Stimulated activated memory B cell treated with anti-CD40 and anti-IgM and Interleukin-4, amounts not matched to agents 10 μg/mL and 1 μg/mL and 100 μg/mL, for 72 hours (primary cell): ENCODE data around the gene PLAAT2.
"Not testable (repeated sequence)": the region's sequence is repeated elsewhere in the genome, so short reads cannot be mapped to it uniquely, and the experiment has no call there.

Experiments
- ATAC-seq: fragments of 150-1000 bp; cut with Tn5 transposase; 2 replicates; pipeline ENCODE4 v1.10.0; 2021
- H3K27ac Mint-ChIP-seq: one replicate; pipeline ENCODE4 v1.8.0; 2022; ENCODE audit warnings: mild to moderate bottlenecking, mixed read lengths
- H3K27me3 Mint-ChIP-seq: one replicate; pipeline ENCODE4 v1.8.0; 2022; ENCODE audit warnings: mixed read lengths
- H3K36me3 Mint-ChIP-seq: one replicate; pipeline ENCODE4 v1.8.0; 2022; ENCODE audit warnings: mixed read lengths
- H3K4me1 Mint-ChIP-seq: one replicate; pipeline ENCODE4 v1.8.0; 2022; ENCODE audit warnings: mixed read lengths
- H3K4me3 Mint-ChIP-seq: one replicate; pipeline ENCODE4 v1.8.0; 2022; ENCODE audit warnings: mild to moderate bottlenecking, moderate library complexity, mixed read lengths
- H3K9me3 Mint-ChIP-seq: one replicate; pipeline ENCODE4 v1.8.0; 2022; ENCODE audit warnings: mixed read lengths

PLAAT2 gene

GRCh38 chr11:63590024-63590788, 27.0 kb upstream of the PLAAT2 start:
- Mint-ChIP-seq H3K36me3 (peaks cover 29% of the 10 kb centered on the region), H3K4me3 (no peak overlapping the region), H3K4me1 (peaks cover 12% of the 10 kb centered on the region), H3K27ac (no peak overlapping the region), H3K9me3 (no peaks in the 10 kb centered on the region), H3K27me3 (no peaks in the 10 kb centered on the region)
- no peak for ATAC-seq

- ATAC-seq: no peak
- Mint-ChIP-seq H3K4me1 (peaks cover 6% of the 10 kb centered on the region), H3K9me3 (no peaks in the 10 kb centered on the region), H3K27me3 (no peaks in the 10 kb centered on the region), H3K36me3 (peaks cover 29% of the 10 kb centered on the region), H3K4me3 (no peak overlapping the region), H3K27ac (no peak overlapping the region)
Observed at GRCh38 chr11:63589000-63589399, 25.8 kb upstream of the PLAAT2 start.

GRCh38 chr11:63586451-63587166, 23.4 kb upstream of the PLAAT2 start:
- Mint-ChIP-seq H3K36me3 (peaks cover 30% of the 10 kb centered on the region), H3K27me3 (no peaks in the 10 kb centered on the region), H3K4me3 (no peak overlapping the region), H3K27ac (no peak overlapping the region), H3K4me1 (no peaks in the 10 kb centered on the region), H3K9me3 (peaks cover 6% of the 10 kb centered on the region)
- no peak for ATAC-seq

GRCh38 chr11:63583357-63583677, 20.1 kb upstream of the PLAAT2 start:
- no peaks in the 10 kb centered on the region for H3K27me3 Mint-ChIP-seq
- no peak overlapping the region for H3K4me3 Mint-ChIP-seq
- H3K36me3 Mint-ChIP-seq: peaks cover 41% of the 10 kb centered on the region
- H3K9me3 Mint-ChIP-seq: peaks cover 15% of the 10 kb centered on the region
- H3K27ac Mint-ChIP-seq: no peak overlapping the region
- H3K4me1 Mint-ChIP-seq: no peaks in the 10 kb centered on the region
- no peak for ATAC-seq

GRCh38 chr11:63581224-63581623, 18.0 kb upstream of the PLAAT2 start:
- peaks cover 15% of the 10 kb centered on the region for H3K9me3 Mint-ChIP-seq

GRCh38 chr11:63578882-63579281, 15.7 kb upstream of the PLAAT2 start:
- not testable (repeated sequence) for H3K27me3 Mint-ChIP-seq, ATAC-seq, H3K4me3 Mint-ChIP-seq, H3K27ac Mint-ChIP-seq
- Mint-ChIP-seq H3K9me3 (peaks cover 15% of the 10 kb centered on the region), H3K36me3 (peaks cover 32% of the 10 kb centered on the region), H3K4me1 (peaks cover 13% of the 10 kb centered on the region)

More at GRCh38 chr11:63581224-63581623, 18.0 kb upstream of the PLAAT2 start:
- H3K36me3 Mint-ChIP-seq: peaks cover 32% of the 10 kb centered on the region
- not testable (repeated sequence) for H3K4me1 Mint-ChIP-seq, ATAC-seq, H3K27me3 Mint-ChIP-seq, H3K4me3 Mint-ChIP-seq, H3K27ac Mint-ChIP-seq

GRCh38 chr11:63574856-63575602, 11.8 kb upstream of the PLAAT2 start:
- H3K27ac Mint-ChIP-seq: peak overlapping the region; percentile 53
- H3K4me1 Mint-ChIP-seq: peaks cover 37% of the 10 kb centered on the region
- no peak for ATAC-seq
- H3K9me3 Mint-ChIP-seq: peaks cover 3% of the 10 kb centered on the region
- H3K4me3 Mint-ChIP-seq: peak overlapping the region; percentile 49
- H3K36me3 Mint-ChIP-seq: peaks cover 13% of the 10 kb centered on the region
- no peaks in the 10 kb centered on the region for H3K27me3 Mint-ChIP-seq

- no peak for ATAC-seq
- H3K27me3 Mint-ChIP-seq: no peaks in the 10 kb centered on the region
- peak overlapping the region; percentile 49 for H3K4me3 Mint-ChIP-seq
Observed at GRCh38 chr11:63573881-63574855, 11.0 kb upstream of the PLAAT2 start.

GRCh38 chr11:63572026-63572688, 9.0 kb upstream of the PLAAT2 start:
- Mint-ChIP-seq H3K27ac (no peak overlapping the region), H3K27me3 (no peaks in the 10 kb centered on the region), H3K9me3 (no peaks in the 10 kb centered on the region), H3K4me3 (no peak overlapping the region), H3K4me1 (peaks cover 47% of the 10 kb centered on the region), H3K36me3 (no peaks in the 10 kb centered on the region)
- ATAC-seq: peak; percentile 85

More at GRCh38 chr11:63573881-63574855, 11.0 kb upstream of the PLAAT2 start:
- H3K4me1 Mint-ChIP-seq: peaks cover 37% of the 10 kb centered on the region
- peak overlapping the region; percentile 53 for H3K27ac Mint-ChIP-seq
- H3K9me3 Mint-ChIP-seq: peaks cover 3% of the 10 kb centered on the region
- H3K36me3 Mint-ChIP-seq: peaks cover 5% of the 10 kb centered on the region

- peaks cover 57% of the 10 kb centered on the region for H3K4me1 Mint-ChIP-seq
- H3K27ac Mint-ChIP-seq: no peak overlapping the region
- no peak overlapping the region for H3K4me3 Mint-ChIP-seq
- ATAC-seq: no peak
- no peaks in the 10 kb centered on the region for H3K27me3 Mint-ChIP-seq
- no peaks in the 10 kb centered on the region for H3K36me3 Mint-ChIP-seq
- no peaks in the 10 kb centered on the region for H3K9me3 Mint-ChIP-seq
Observed at GRCh38 chr11:63569570-63569969, 6.4 kb upstream of the PLAAT2 start.

GRCh38 chr11:63567044-63567840, 4.1 kb upstream of the PLAAT2 start:
- peak overlapping the region; percentile 57 for H3K4me3 Mint-ChIP-seq
- H3K27ac Mint-ChIP-seq: peak overlapping the region; percentile 90
- no peaks in the 10 kb centered on the region for H3K9me3 Mint-ChIP-seq
- peak; percentile 97 for ATAC-seq
- peaks cover 51% of the 10 kb centered on the region for H3K4me1 Mint-ChIP-seq
- H3K36me3 Mint-ChIP-seq: no peaks in the 10 kb centered on the region
- no peaks in the 10 kb centered on the region for H3K27me3 Mint-ChIP-seq

- Mint-ChIP-seq H3K4me1 (peaks cover 40% of the 10 kb centered on the region), H3K27ac (no peak overlapping the region), H3K9me3 (no peaks in the 10 kb centered on the region), H3K27me3 (peaks cover 7% of the 10 kb centered on the region), H3K36me3 (no peaks in the 10 kb centered on the region), H3K4me3 (no peak overlapping the region)
- no peak for ATAC-seq
Observed at GRCh38 chr11:63564784-63565350, 1.7 kb upstream of the PLAAT2 start.

- ATAC-seq: peak; percentile 66
- Mint-ChIP-seq H3K36me3 (no peaks in the 10 kb centered on the region), H3K9me3 (no peaks in the 10 kb centered on the region), H3K27me3 (peaks cover 9% of the 10 kb centered on the region), H3K27ac (no peak overlapping the region), H3K4me3 (no peak overlapping the region), H3K4me1 (peaks cover 40% of the 10 kb centered on the region)
Observed at GRCh38 chr11:63564056-63564774, 1.0 kb upstream of the PLAAT2 start.
